ENCODE results near the gene ZNF668. TPM values are rescaled to one million over a fixed set of nuclear protein-coding genes. Genes with fewer than 3 reads are reported as not detected.

Gene ZNF668
- total and polyA plus RNA-seq, 2 donors (not counting 1 experiment from before 2014, with no cell fraction given) = 5.8 to 12.0 TPM

- Histone ChIP-seq H4K20me1 (ENCODE audit: control insufficient read depth, insufficient read depth, low read length, poor library complexity, severe bottlenecking) (no peaks in the 10 kb centered on the region), H3K4me3 (ENCODE audit: control extremely low read depth in 1 of 5, extremely low read depth in 1 of 5, insufficient read depth in 1 of 5, low read depth in 2 of 5, low read length in 4 of 5) (peak overlapping the region; percentile 50 to 99 (median 73)), H3K9me3 (ENCODE audit: control extremely low read depth in 1 of 3, control insufficient read depth in 2 of 3, insufficient read depth in 1 of 3, low read length in 2 of 3) (no peaks in the 10 kb centered on the region), H3K27ac (ENCODE audit: low read length in 2 of 2) (peak overlapping the region; percentile 81 to 85), H3K27me3 (replicated peaks in 1 of 4; ENCODE audit: control extremely low read depth in 1 of 4, control insufficient read depth in 3 of 4, insufficient read depth in 4 of 4, low read length in 3 of 4) (no peaks in the 10 kb centered on the region), H3K4me1 (ENCODE audit: control insufficient read depth in 2 of 2, insufficient read depth in 2 of 2, low read length in 2 of 2) (peaks cover 14 to 31% of the 10 kb centered on the region in 2 donors), H2AFZ (ENCODE audit: insufficient read depth, low read depth, low read length, poor library complexity, severe bottlenecking) (peak overlapping the region; percentile 95), H3K36me3 (replicated peaks in 1 of 2; ENCODE audit: control extremely low read depth in 1 of 2, control insufficient read depth in 1 of 2, extremely low read depth in 1 of 2, insufficient read depth in 2 of 2, low read length in 1 of 2) (peaks cover 0 to 5% of the 10 kb centered on the region in 2 experiments), H3K4me2 (replicated peaks; ENCODE audit: low read depth, low read length, poor library complexity, severe bottlenecking) (peak overlapping the region; percentile 85), H3K79me2 (ENCODE audit: control insufficient read depth, insufficient read depth, low read length) (peaks cover 10% of the 10 kb centered on the region), H3K9ac (ENCODE audit: low read length) (peak overlapping the region; percentile 87)
- TF ChIP-seq EZH2 (IDR thresholded peaks at IDR 0.05; ENCODE audit: borderline replicate concordance, insufficient read depth, low read depth, low read length, poor library complexity, severe bottlenecking) (no peak), CTCF (IDR thresholded peaks at IDR 0.05) (no peak)
- DNase-seq = no peak
- H3K4me1 Mint-ChIP-seq = peaks cover 29% of the 10 kb centered on the region
- H3K9me3 Mint-ChIP-seq (ENCODE audit: insufficient read depth) = no peaks in the 10 kb centered on the region
- WGBS (ENCODE audit: insufficient coverage) = 1% methylated on average over 20 of the region's 20 CpGs
- peak overlapping the region; percentile 96 for H3K27ac Mint-ChIP-seq
- no peak for ATAC-seq (ENCODE audit: low read depth)
- ChIA-PET POLR2A (interaction anchor here (0.6 to 1.8 kb wide), 4 partner anchors 9 to 192 kb away, joined by 3 to 6 read pairs (median 4); partner anchors contain the start of genes ZNF646 and ZNF668), CTCF (interaction anchor here (2.4 kb wide), 1 partner anchor 48 kb away, joined by 11 read pairs; no protein-coding TSS in a partner anchor)
- H3K4me3 Mint-ChIP-seq = peak overlapping the region; percentile 98
- intact Hi-C loops (cut with micrococcal nuclease) = loop anchor here (1.0 to 2.0 kb wide), 7 partner anchors 15 to 109 kb away; partner anchors contain the start of genes BCKDK, HSD3B7, KAT8 and STX4
- H3K27me3 Mint-ChIP-seq = no peaks in the 10 kb centered on the region
Observed at GRCh38 chr16:31094088-31094423, 20.0 kb upstream of the ZNF668 start.

GRCh38 chr16:31093132-31093703 lies 19.2 kb upstream of the ZNF668 start:
- peak overlapping the region; percentile 62 for H3K4me3 Mint-ChIP-seq
- no peaks in the 10 kb centered on the region for H3K27me3 Mint-ChIP-seq
- no peaks in the 10 kb centered on the region for H3K9me3 ChIP-seq (ENCODE audit: control extremely low read depth in 1 of 3, control insufficient read depth in 2 of 3, insufficient read depth in 1 of 3, low read length in 2 of 3)
- ChIA-PET CTCF (interaction anchor here (1.3 kb wide), 1 partner anchor 19 kb away, joined by 4 read pairs; the partner anchor contains the start of genes ZNF646 and ZNF668), POLR2A (interaction anchor here (1.7 to 1.8 kb wide), 2 partner anchors 19 to 49 kb away, joined by 5 to 6 read pairs; partner anchors contain the start of genes ZNF646 and ZNF668)
- no peak overlapping the region for H2AFZ ChIP-seq (ENCODE audit: insufficient read depth, low read depth, low read length, poor library complexity, severe bottlenecking)
- peaks cover 18% of the 10 kb centered on the region for H3K79me2 ChIP-seq (ENCODE audit: control insufficient read depth, insufficient read depth, low read length)
- no peaks in the 10 kb centered on the region for H4K20me1 ChIP-seq (ENCODE audit: control insufficient read depth, insufficient read depth, low read length, poor library complexity, severe bottlenecking)
- H3K4me2 ChIP-seq (replicated peaks; ENCODE audit: low read depth, low read length, poor library complexity, severe bottlenecking) = peak overlapping the region; percentile 85
- peaks cover 0 to 5% of the 10 kb centered on the region in 2 experiments for H3K36me3 ChIP-seq (replicated peaks in 1 of 2; ENCODE audit: control extremely low read depth in 1 of 2, control insufficient read depth in 1 of 2, extremely low read depth in 1 of 2, insufficient read depth in 2 of 2, low read length in 1 of 2)
- H3K27ac ChIP-seq (ENCODE audit: low read length in 2 of 2) = no peak overlapping the region
- H3K4me1 ChIP-seq (ENCODE audit: control insufficient read depth in 2 of 2, insufficient read depth in 2 of 2, low read length in 2 of 2) = peaks cover 14 to 31% of the 10 kb centered on the region in 2 donors
- no peak for ATAC-seq (ENCODE audit: low read depth)
- 88% methylated on average over 5 of the region's 17 CpGs for WGBS (ENCODE audit: insufficient coverage)
- no peak overlapping the region for H3K4me3 ChIP-seq (ENCODE audit: control extremely low read depth in 1 of 5, extremely low read depth in 1 of 5, insufficient read depth in 1 of 5, low read depth in 2 of 5, low read length in 4 of 5)
- no peak for TF ChIP-seq CTCF (IDR thresholded peaks at IDR 0.05)
- no peak for TF ChIP-seq EZH2 (IDR thresholded peaks at IDR 0.05; ENCODE audit: borderline replicate concordance, insufficient read depth, low read depth, low read length, poor library complexity, severe bottlenecking)
- H3K27ac Mint-ChIP-seq = peak overlapping the region; percentile 20
- no peak for DNase-seq
- intact Hi-C loops (cut with micrococcal nuclease) = no loop called here
- H3K27me3 ChIP-seq (replicated peaks in 1 of 4; ENCODE audit: control extremely low read depth in 1 of 4, control insufficient read depth in 3 of 4, insufficient read depth in 4 of 4, low read length in 3 of 4) = no peaks in the 10 kb centered on the region
- no peaks in the 10 kb centered on the region for H3K9me3 Mint-ChIP-seq (ENCODE audit: insufficient read depth)
- peaks cover 29% of the 10 kb centered on the region for H3K4me1 Mint-ChIP-seq
- H3K9ac ChIP-seq (ENCODE audit: low read length) = no peak overlapping the region
